RWPE2 (cell line): ENCODE data around the gene ARHGEF11.

Source experiments
- ATAC-seq: fragments of 200-7000 bp; cut with Tn5 transposase; 3 replicates; pipeline ENCODE4 v1.9.1; 2021; ENCODE audit warnings: low read depth
- DNase-seq: peaks from one replicate; pipeline ENCODE4 v3.0.0-alpha.2; 2020; ENCODE audit warnings: low spot score
- H3K27ac ChIP-seq: fragments of 450-650 bp; 2 replicates; pipeline ENCODE4 v1.5.1; 2017; ENCODE audit warnings: mild to moderate bottlenecking; ENCODE audit not compliant: poor library complexity, severe bottlenecking
- H3K27me3 ChIP-seq: fragments of 250-450 bp; sonication (Bioruptor Pico); 2 replicates; pipeline ENCODE4 v1.5.1; 2021; ENCODE audit warnings: mild to moderate bottlenecking, moderate library complexity; ENCODE audit not compliant: insufficient read depth, poor library complexity, severe bottlenecking
- H3K36me3 ChIP-seq: fragments of 250-450 bp; sonication (Bioruptor Pico); 2 replicates; pipeline ENCODE4 v1.5.1; 2020; ENCODE audit warnings: low read depth, mild to moderate bottlenecking, moderate library complexity
- H3K4me1 ChIP-seq: fragments of 250-450 bp; sonication (Bioruptor Pico); 2 replicates; pipeline ENCODE4 v1.5.1; 2021; ENCODE audit warnings: mild to moderate bottlenecking, moderate library complexity; ENCODE audit not compliant: insufficient read depth, poor library complexity, severe bottlenecking
- H3K4me3 ChIP-seq: fragments of 250-450 bp; sonication (Bioruptor Pico); 2 replicates; pipeline ENCODE4 v1.5.1; 2021; ENCODE audit warnings: mild to moderate bottlenecking, moderate library complexity; ENCODE audit not compliant: severe bottlenecking
- H3K9me3 ChIP-seq: fragments of 250-450 bp; sonication (Bioruptor Pico); 2 replicates; pipeline ENCODE4 v1.5.1; 2021; ENCODE audit warnings: mild to moderate bottlenecking, moderate library complexity; ENCODE audit not compliant: severe bottlenecking
- CTCF ChIP-seq: fragments of 450-650 bp; IDR thresholded peaks from one replicate; pipeline ENCODE4 v1.5.1; 2017; ENCODE audit warnings: mild to moderate bottlenecking, moderate library complexity; ENCODE audit not compliant: poor library complexity, severe bottlenecking

The ARHGEF11 gene

GRCh38 chr1:157007306-157007705 is 38.2 kb downstream of the ARHGEF11 start:
- Histone ChIP-seq H3K36me3 (no peaks in the 10 kb centered on the region), H3K27ac (no peak overlapping the region), H3K4me3 (no peak overlapping the region), H3K9me3 (no peaks in the 10 kb centered on the region), H3K27me3 (no peaks in the 10 kb centered on the region), H3K4me1 (no peaks in the 10 kb centered on the region)
- no peak for TF ChIP-seq CTCF
- ATAC-seq (no peak), DNase-seq (no peak)

- Histone ChIP-seq H3K36me3 (no peaks in the 10 kb centered on the region), H3K27ac (no peak overlapping the region), H3K27me3 (no peaks in the 10 kb centered on the region), H3K4me3 (no peak overlapping the region), H3K9me3 (no peaks in the 10 kb centered on the region), H3K4me1 (no peaks in the 10 kb centered on the region)
- no peak for TF ChIP-seq CTCF
- DNase-seq (no peak), ATAC-seq (no peak; the same call in 2 of the 3 replicates)
Measured at GRCh38 chr1:157006676-157007075, 38.9 kb downstream of the ARHGEF11 start.

GRCh38 chr1:157005965-157006364 is 39.6 kb downstream of the ARHGEF11 start:
- H3K9me3 ChIP-seq, result no peaks in the 10 kb centered on the region
- TF ChIP-seq CTCF, result no peak
- no peak overlapping the region for H3K27ac ChIP-seq
- H3K4me1 ChIP-seq, result peaks cover 4% of the 10 kb centered on the region
- no peaks in the 10 kb centered on the region for H3K27me3 ChIP-seq
- ATAC-seq, result no peak
- H3K4me3 ChIP-seq, result no peak overlapping the region
- DNase-seq, result no peak
- H3K36me3 ChIP-seq, result no peaks in the 10 kb centered on the region

- no peaks in the 10 kb centered on the region for H3K9me3 ChIP-seq
- TF ChIP-seq CTCF, result no peak
Measured at GRCh38 chr1:157004806-157005205, 40.7 kb downstream of the ARHGEF11 start.

GRCh38 chr1:157004327-157004726 is 41.2 kb downstream of the ARHGEF11 start:
- Histone ChIP-seq H3K27me3 (no peaks in the 10 kb centered on the region), H3K4me3 (no peak overlapping the region), H3K36me3 (no peaks in the 10 kb centered on the region), H3K9me3 (no peaks in the 10 kb centered on the region), H3K27ac (no peak overlapping the region), H3K4me1 (peaks cover 10% of the 10 kb centered on the region)
- ATAC-seq (no peak), DNase-seq (no peak)
- no peak for TF ChIP-seq CTCF

More at GRCh38 chr1:157004806-157005205, 40.7 kb downstream of the ARHGEF11 start:
- H3K4me1 ChIP-seq, result peaks cover 10% of the 10 kb centered on the region
- no peaks in the 10 kb centered on the region for H3K27me3 ChIP-seq
- DNase-seq, result no peak
- no peak for ATAC-seq
- H3K4me3 ChIP-seq, result no peak overlapping the region
- H3K36me3 ChIP-seq, result no peaks in the 10 kb centered on the region
- no peak overlapping the region for H3K27ac ChIP-seq
